Renal pelvis (tissue), 12 donors: ENCODE results near the gene CHAC1. TPM values are rescaled to one million over a fixed set of nuclear protein-coding genes. Genes with fewer than 3 reads are reported as not detected.

Experiments used
- DNase-seq: peaks from one replicate; pipeline ENCODE4 v3.0.0-alpha.2; 2013
- long read RNA-seq, 16 experiments: transcript quantifications; one replicate each; lab custom pipeline, GENCODE V29; 2026
- polyA plus RNA-seq, 3 donors: library from polyadenylated mRNA; unstranded; fragments of 120-200 nt; gene quantifications; one replicate each; pipeline ENCODE4 v1.2.1, GENCODE V29; 2013; ENCODE audit not compliant: insufficient read length in 3 of 3

The CHAC1 gene
- 1 to 10 TPM; 2.5 to 3.8 (median 3.3) TPM for polyA plus RNA-seq
- long read RNA-seq, donor 1, partial matches to known transcripts, result 0 of 2 reads
- long read RNA-seq, donor 1, other reads (novel, unspliced or antisense), result 0 of 2 reads
- long read RNA-seq, donor 2, result 0 reads
- long read RNA-seq, donor 3, partial matches to known transcripts, result 0 of 1 reads
- long read RNA-seq, donor 3, other reads (novel, unspliced or antisense), result 0 of 1 reads
- long read RNA-seq, donor 4, partial matches to known transcripts, result 0 of 2 reads
- long read RNA-seq, donor 4, other reads (novel, unspliced or antisense), result 0 of 2 reads
- long read RNA-seq, donor 5, partial matches to known transcripts, result 0 of 2 reads
- long read RNA-seq, donor 5, other reads (novel, unspliced or antisense), result 0 of 2 reads
- long read RNA-seq, donor 6, partial matches to known transcripts, result 0 of 3 reads
- long read RNA-seq, donor 6, other reads (novel, unspliced or antisense), result 0 of 3 reads
- long read RNA-seq, donor 7, partial matches to known transcripts, result 0 of 2 reads
- long read RNA-seq, donor 7, other reads (novel, unspliced or antisense), result 0 of 2 reads
- long read RNA-seq, donor 8, result 0 reads
- long read RNA-seq, donor 9, partial matches to known transcripts, result 0 of 3 reads
- long read RNA-seq, donor 9, other reads (novel, unspliced or antisense), result 0 of 3 reads
- long read RNA-seq, donor 10, partial matches to known transcripts, result 0 of 2 reads
- long read RNA-seq, donor 10, other reads (novel, unspliced or antisense), result 0 of 2 reads
- long read RNA-seq, donor 11, partial matches to known transcripts, result 0 of 1 reads
- long read RNA-seq, donor 11, other reads (novel, unspliced or antisense), result 0 of 1 reads
- long read RNA-seq, donor 12, transcript CHAC1-202 (3 exons, 1,849 nt), result major isoform, 5 of 5 reads
- long read RNA-seq, donor 12, partial matches to known transcripts, result 0 of 5 reads
- long read RNA-seq, donor 12, other reads (novel, unspliced or antisense), result 0 of 5 reads
- long read RNA-seq, donor 13, result 0 reads
- long read RNA-seq, donor 14, result 0 reads
- long read RNA-seq, donor 15, result 0 reads
- long read RNA-seq, donor 16, partial matches to known transcripts, result 0 of 1 reads
- long read RNA-seq, donor 16, other reads (novel, unspliced or antisense), result 0 of 1 reads

- peak; percentile 90 for DNase-seq
These were observed at the start of gene CHAC1 for GRCh38 chr15:40952901-40953712. CHAC1 (plus strand) TSS chr15:40953471; CDS start chr15:40953584, 113 bp downstream.

GRCh38 chr15:40904552-40905201, 48.6 kb upstream of the CHAC1 start:
- no peak for DNase-seq

- DNase-seq, result peak; percentile 78
These were observed 46.9 kb upstream of the CHAC1 start for GRCh38 chr15:40906091-40906990.

GRCh38 chr15:40906991-40907802, 46.1 kb upstream of the CHAC1 start:
- no peak for DNase-seq

- DNase-seq, result no peak
These were observed 45.2 kb upstream of the CHAC1 start for GRCh38 chr15:40908095-40908494.

GRCh38 chr15:40909662-40910630, 43.3 kb upstream of the CHAC1 start:
- no peak for DNase-seq

GRCh38 chr15:40911141-40911540, 42.1 kb upstream of the CHAC1 start:
- peak; percentile 88 for DNase-seq

GRCh38 chr15:40911693-40912092, 41.6 kb upstream of the CHAC1 start:
- no peak for DNase-seq

GRCh38 chr15:40912478-40912877, 40.8 kb upstream of the CHAC1 start:
- no peak for DNase-seq

- no peak for DNase-seq
These were observed 39.3 kb upstream of the CHAC1 start for GRCh38 chr15:40914013-40914412.

- DNase-seq, result no peak
These were observed 38.8 kb upstream of the CHAC1 start for GRCh38 chr15:40914486-40914885.

- no peak for DNase-seq
These were observed 38.1 kb upstream of the CHAC1 start for GRCh38 chr15:40915116-40915661.

GRCh38 chr15:40915679-40916078, 37.6 kb upstream of the CHAC1 start:
- DNase-seq, result no peak

GRCh38 chr15:40917585-40917984, 35.7 kb upstream of the CHAC1 start:
- no peak for DNase-seq

GRCh38 chr15:40918146-40918798, 35.0 kb upstream of the CHAC1 start:
- no peak for DNase-seq

- no peak for DNase-seq
These were observed 34.4 kb upstream of the CHAC1 start for GRCh38 chr15:40918799-40919392.
